HL-60 (cell line): ENCODE data around the gene PTMA.

Experiments
- DNase-seq, 2 experiments: peaks; one replicate each; pipeline ENCODE4 v3.0.0-alpha.2; 2010 to 2020; ENCODE audit warnings: low read depth in 1 of 2, low spot score in 1 of 2
- H3K27ac ChIP-seq: fragments of 250-450 bp; sonication (Bioruptor Pico); replicated peaks from 2 replicates; pipeline ENCODE4 v1.5.1; 2020; ENCODE audit warnings: mild to moderate bottlenecking, moderate library complexity
- H3K27me3 ChIP-seq: fragments of 250-450 bp; sonication (Bioruptor Pico); 2 replicates; pipeline ENCODE4 v1.5.1; 2021; ENCODE audit warnings: mild to moderate bottlenecking, moderate library complexity; ENCODE audit not compliant: insufficient read depth, poor library complexity, severe bottlenecking
- H3K4me3 ChIP-seq: replicated peaks from 2 replicates; pipeline ENCODE4 v1.5.1; 2011; ENCODE audit warnings: mild to moderate bottlenecking, control low read depth, low read length; ENCODE audit not compliant: insufficient read depth
- GABPA ChIP-seq: IDR thresholded peaks from 2 replicates; pipeline ENCODE4 v1.6.1; 2012; ENCODE audit warnings: low read depth
- POLR2AphosphoS5 ChIP-seq: IDR thresholded peaks from 2 replicates; pipeline ENCODE4 v1.6.1; 2012; ENCODE audit warnings: low read depth
- SPI1 ChIP-seq: IDR thresholded peaks from 2 replicates; pipeline ENCODE4 v1.6.1; 2012; ENCODE audit warnings: low read depth, mild to moderate bottlenecking, borderline replicate concordance
- TF ChIP-seq, protein P1 (sequence below): IDR thresholded peaks from 2 replicates; pipeline ENCODE4 v1.6.1; 2012; ENCODE audit warnings: low read depth; ENCODE audit not compliant: insufficient replicate concordance
- TF ChIP-seq, protein P2 (sequence below): IDR thresholded peaks from one replicate; pipeline ENCODE4 v1.5.1; 2011; ENCODE audit warnings: low read length, control low read depth, inconsistent platforms; ENCODE audit not compliant: insufficient read depth

Gene PTMA

DNA sequence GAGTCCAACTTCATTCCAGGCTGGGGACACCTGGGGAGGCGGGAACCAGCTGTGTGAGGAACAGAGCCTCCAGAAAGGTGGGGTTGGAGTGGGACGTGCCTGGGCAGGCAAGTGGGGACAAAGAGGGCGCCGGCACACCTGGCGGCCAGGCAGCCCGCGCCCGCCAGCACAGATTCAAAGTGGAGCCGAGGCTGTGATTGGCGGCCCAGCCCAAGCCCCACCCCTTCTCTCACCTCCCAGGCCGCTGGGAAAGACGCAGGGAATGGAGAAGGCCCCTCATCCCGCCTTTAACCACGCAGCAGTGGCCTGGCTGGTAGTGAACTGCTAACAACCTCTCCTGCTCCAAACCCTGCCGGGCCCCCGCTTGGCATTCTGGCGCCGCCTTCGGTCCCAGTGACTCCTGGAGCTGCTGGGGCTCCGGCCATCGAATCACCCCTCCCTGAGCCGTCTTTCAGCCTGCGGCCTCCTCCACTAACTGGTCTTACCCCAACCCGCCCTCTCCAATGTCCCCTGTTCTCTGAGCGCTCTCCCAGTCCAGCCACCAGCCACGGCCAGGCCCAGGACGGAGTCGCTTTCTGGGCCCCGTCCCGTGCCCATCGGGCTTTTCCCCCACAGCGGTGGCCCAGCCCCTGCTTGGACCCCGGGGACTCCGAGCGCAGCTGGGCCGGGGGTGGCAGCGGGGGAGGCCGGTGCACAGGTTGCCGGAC, 27.9 kb upstream of the PTMA start:
- H3K4me3 ChIP-seq = peak overlapping the region; percentile 26
- peak overlapping the region; percentile 72 for H3K27ac ChIP-seq
- no peak for TF ChIP-seq GABPA
- TF ChIP-seq POLR2AphosphoS5 = no peak
- TF ChIP-seq, protein P1, sequence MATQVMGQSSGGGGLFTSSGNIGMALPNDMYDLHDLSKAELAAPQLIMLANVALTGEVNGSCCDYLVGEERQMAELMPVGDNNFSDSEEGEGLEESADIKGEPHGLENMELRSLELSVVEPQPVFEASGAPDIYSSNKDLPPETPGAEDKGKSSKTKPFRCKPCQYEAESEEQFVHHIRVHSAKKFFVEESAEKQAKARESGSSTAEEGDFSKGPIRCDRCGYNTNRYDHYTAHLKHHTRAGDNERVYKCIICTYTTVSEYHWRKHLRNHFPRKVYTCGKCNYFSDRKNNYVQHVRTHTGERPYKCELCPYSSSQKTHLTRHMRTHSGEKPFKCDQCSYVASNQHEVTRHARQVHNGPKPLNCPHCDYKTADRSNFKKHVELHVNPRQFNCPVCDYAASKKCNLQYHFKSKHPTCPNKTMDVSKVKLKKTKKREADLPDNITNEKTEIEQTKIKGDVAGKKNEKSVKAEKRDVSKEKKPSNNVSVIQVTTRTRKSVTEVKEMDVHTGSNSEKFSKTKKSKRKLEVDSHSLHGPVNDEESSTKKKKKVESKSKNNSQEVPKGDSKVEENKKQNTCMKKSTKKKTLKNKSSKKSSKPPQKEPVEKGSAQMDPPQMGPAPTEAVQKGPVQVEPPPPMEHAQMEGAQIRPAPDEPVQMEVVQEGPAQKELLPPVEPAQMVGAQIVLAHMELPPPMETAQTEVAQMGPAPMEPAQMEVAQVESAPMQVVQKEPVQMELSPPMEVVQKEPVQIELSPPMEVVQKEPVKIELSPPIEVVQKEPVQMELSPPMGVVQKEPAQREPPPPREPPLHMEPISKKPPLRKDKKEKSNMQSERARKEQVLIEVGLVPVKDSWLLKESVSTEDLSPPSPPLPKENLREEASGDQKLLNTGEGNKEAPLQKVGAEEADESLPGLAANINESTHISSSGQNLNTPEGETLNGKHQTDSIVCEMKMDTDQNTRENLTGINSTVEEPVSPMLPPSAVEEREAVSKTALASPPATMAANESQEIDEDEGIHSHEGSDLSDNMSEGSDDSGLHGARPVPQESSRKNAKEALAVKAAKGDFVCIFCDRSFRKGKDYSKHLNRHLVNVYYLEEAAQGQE = no peak
- TF ChIP-seq, protein P2, sequence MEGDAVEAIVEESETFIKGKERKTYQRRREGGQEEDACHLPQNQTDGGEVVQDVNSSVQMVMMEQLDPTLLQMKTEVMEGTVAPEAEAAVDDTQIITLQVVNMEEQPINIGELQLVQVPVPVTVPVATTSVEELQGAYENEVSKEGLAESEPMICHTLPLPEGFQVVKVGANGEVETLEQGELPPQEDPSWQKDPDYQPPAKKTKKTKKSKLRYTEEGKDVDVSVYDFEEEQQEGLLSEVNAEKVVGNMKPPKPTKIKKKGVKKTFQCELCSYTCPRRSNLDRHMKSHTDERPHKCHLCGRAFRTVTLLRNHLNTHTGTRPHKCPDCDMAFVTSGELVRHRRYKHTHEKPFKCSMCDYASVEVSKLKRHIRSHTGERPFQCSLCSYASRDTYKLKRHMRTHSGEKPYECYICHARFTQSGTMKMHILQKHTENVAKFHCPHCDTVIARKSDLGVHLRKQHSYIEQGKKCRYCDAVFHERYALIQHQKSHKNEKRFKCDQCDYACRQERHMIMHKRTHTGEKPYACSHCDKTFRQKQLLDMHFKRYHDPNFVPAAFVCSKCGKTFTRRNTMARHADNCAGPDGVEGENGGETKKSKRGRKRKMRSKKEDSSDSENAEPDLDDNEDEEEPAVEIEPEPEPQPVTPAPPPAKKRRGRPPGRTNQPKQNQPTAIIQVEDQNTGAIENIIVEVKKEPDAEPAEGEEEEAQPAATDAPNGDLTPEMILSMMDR = no peak
- TF ChIP-seq SPI1 = no peak
- DNase-seq = no peak
- H3K27me3 ChIP-seq = no peaks in the 10 kb centered on the region

DNA sequence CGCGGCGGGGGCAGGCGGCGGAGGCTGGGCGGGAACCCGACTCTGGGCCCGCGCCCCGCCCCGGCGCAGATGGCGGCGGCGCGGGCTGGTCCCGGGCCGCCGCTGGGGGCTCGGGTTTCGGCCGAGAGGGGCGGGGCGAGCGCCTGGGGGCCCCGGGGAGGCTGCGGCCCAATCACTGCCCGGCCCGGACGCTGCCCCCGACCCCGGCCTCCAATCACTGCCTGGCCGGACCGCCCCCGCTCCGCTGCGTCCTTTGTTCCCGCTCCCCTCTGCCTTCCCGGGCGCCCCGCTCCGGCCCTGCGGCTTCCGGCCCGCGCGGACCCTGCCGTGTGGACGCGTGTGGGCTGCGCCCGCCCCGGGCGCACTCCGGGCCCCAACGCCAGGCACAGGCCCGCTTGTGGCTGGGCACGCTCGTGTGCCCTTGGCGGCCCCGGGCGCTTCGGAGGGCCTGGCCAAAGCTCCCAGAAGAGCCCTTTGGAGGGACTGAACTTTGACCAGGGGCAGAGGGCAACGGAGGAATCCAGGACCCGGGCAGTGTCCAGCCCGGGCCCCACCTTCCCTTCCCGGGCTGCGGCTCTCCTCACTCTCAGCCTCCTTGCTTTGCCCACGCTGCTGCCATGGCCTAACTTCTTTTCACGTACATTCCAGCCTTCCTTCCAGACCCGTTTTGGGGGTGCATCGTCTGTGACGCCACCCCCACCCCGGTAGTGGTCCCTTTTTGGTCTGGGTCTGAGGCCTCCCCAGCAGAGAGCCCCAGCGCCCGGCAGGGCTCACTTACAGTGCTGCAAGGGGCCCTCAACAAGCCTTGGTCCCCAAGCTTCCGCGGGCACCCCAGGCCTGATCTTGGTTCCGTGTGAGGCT, 27.1 kb upstream of the PTMA start:
- peak; percentile 70 to 71 for DNase-seq
- Histone ChIP-seq H3K27ac (peak overlapping the region; percentile 95), H3K27me3 (no peaks in the 10 kb centered on the region), H3K4me3 (peak overlapping the region; percentile 26)
- TF ChIP-seq, protein P2 = no peak
- TF ChIP-seq, protein P1 = no peak
- TF ChIP-seq GABPA = peak; percentile 46; the same call in 1 of the 2 replicates
- TF ChIP-seq POLR2AphosphoS5 = peak; percentile 68
- TF ChIP-seq SPI1 = no peak

DNA sequence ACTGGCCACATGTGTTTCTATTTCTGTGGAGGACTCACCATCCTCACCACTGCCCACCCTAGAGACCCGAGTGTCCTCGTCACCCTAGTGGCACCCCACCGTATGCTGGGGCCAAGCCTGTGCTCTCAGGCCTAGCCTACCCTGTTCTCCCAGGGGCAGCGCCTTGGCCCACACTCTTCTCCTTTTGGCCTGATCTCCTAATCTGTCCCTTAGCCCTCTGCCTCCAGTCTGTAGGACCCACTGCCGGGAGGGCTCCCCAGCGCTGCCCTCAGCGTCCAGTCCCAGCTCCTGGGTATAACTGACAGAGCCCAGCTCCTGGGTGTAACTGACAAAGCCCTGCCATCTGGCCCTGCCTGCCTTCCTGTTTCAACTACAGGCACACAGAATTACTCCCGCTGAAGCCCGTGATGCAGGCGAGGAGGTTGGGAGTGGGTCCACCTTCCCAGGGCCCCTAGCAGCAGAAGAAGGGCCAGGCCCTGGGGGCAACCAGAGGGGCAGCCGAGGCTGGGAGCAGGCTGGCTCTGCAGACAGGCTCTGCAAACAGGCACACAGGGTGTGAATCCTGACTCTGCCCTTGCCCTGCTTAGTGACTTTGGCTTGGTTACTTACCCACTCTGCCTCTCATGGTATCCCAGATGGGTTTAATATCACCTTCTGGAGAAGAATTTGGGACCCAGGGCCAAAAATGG, 25.6 kb upstream of the PTMA start:
- peak in 1 of 2 experiments; percentile 72 for DNase-seq
- Histone ChIP-seq H3K27ac (peak overlapping the region; percentile 95), H3K27me3 (no peaks in the 10 kb centered on the region), H3K4me3 (no peak overlapping the region)
- TF ChIP-seq, protein P2 = no peak
- TF ChIP-seq POLR2AphosphoS5 (peak; percentile 58; the same call in 1 of the 2 replicates), SPI1 (peak; percentile 34; the same call in 1 of the 2 replicates)
